Stomach (tissue), 4 donors: ENCODE data around the gene SPRR1A.

Experiments
- POLR2A ChIP-seq, 4 donors: fragments of 450-650 bp; IDR thresholded peaks; one replicate each; pipeline ENCODE4 v1.6.1; 2016; ENCODE audit warnings: antibody characterized with exemption in 4 of 4, control low read depth in 2 of 4, mild to moderate bottlenecking in 1 of 4, moderate library complexity in 1 of 4
- POLR2AphosphoS5 ChIP-seq, 3 donors: sonication (generic); formaldehyde crosslinking; IDR thresholded peaks; one replicate each; pipeline ENCODE4 v1.6.1; 2016; ENCODE audit warnings: antibody characterized with exemption in 3 of 3

GRCh38 chr1:152980676-152981075, 3.2 kb upstream of the SPRR1A start:
- TF ChIP-seq POLR2A (IDR thresholded peaks at IDR 0.05) = no peak
- TF ChIP-seq POLR2AphosphoS5 (IDR thresholded peaks at IDR 0.05) = no peak
